ENCODE data around the gene CDYL2. TPM values are rescaled to one million over a fixed set of nuclear protein-coding genes. Genes with fewer than 3 reads are reported as not detected.
"Not testable (repeated sequence)": the region's sequence is repeated elsewhere in the genome, so short reads cannot be mapped to it uniquely, and the experiment has no call there.

Gene CDYL2
- total RNA-seq, 1 donor from 2014 or later, result 4.5 TPM

DNA sequence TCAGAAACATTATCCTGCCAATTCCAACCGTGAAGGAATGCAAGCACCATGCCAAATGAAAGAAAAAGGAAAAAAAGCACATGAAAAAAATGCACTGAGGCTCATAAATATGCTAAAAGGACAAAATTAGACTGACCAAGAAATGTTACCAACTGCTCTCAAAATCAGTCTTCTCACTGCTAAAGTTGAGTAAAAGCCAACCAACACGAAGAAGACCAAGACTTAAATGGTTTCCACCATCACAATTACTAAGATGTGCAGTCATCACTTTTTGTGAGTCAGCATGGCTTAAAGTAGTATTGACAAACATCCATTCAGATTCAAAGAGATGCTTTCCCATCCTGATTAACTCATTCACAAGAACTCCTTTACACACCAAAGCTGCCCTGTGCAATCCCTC is 16.4 kb downstream of the CDYL2 start:
- DNase-seq (ENCODE audit: low read depth, low spot score), result no peak
- Mint-ChIP-seq H3K4me3 (no peak overlapping the region), H3K9me3 (peaks cover 14% of the 10 kb centered on the region), H3K4me1 (no peaks in the 10 kb centered on the region), H3K27ac (ENCODE audit: unreplicated experiment) (no peak overlapping the region), H3K27me3 (ENCODE audit: low read depth) (peaks cover 18% of the 10 kb centered on the region), H3K36me3 (ENCODE audit: low read depth) (no peaks in the 10 kb centered on the region)
- no peak for TF ChIP-seq CTCF (conservative IDR thresholded peaks at IDR 0.05)

DNA sequence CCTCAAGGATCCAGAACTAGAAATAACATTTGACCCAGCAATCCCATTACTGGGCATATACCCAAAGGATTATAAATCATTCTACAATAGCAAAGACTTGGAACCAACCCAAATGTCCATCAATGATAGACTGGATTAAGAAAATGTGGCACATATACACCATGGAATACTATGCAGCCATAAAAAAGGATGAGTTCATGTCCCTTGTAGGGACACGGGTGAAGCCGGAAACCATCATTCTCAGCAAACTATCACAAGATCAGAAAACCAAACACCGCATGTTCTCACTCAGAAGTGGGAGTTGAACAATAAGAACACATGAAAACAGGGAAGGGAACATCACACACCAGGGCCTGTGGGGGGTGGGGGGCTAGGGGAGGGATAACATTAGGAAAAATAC is 17.8 kb downstream of the CDYL2 start:
- H3K27ac Mint-ChIP-seq (ENCODE audit: unreplicated experiment); DNase-seq (ENCODE audit: low read depth, low spot score); H3K36me3 Mint-ChIP-seq (ENCODE audit: low read depth); H3K4me1 Mint-ChIP-seq; H3K4me3 Mint-ChIP-seq: not testable (repeated sequence)
- peaks cover 19% of the 10 kb centered on the region for H3K9me3 Mint-ChIP-seq
- H3K27me3 Mint-ChIP-seq (ENCODE audit: low read depth), result peaks cover 17% of the 10 kb centered on the region

DNA sequence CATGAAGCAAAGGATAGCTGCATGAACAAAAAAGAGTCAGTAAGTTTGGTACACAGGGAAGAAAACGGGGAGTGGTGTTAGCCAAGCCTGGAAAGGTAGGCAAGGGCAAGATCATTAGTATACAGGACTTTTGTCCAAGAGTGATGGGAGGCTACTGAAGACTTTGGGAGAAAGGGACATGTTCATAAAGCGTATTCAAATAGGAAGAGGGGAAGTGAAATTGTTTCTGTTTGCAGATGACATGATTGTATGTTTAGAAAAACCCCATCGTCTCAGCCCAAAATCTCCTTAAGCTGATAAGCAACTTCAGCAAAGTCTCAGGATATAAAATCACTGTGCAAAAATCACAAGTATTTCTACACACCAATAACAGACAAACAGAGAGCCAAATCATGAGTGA is 19.4 kb downstream of the CDYL2 start:
- H3K27ac Mint-ChIP-seq (ENCODE audit: unreplicated experiment), result no peak overlapping the region
- peaks cover 7% of the 10 kb centered on the region for H3K36me3 Mint-ChIP-seq (ENCODE audit: low read depth)
- peaks cover 10% of the 10 kb centered on the region for H3K27me3 Mint-ChIP-seq (ENCODE audit: low read depth)
- no peak for DNase-seq (ENCODE audit: low read depth, low spot score)
- H3K4me3 Mint-ChIP-seq, result no peak overlapping the region
- peaks cover 23% of the 10 kb centered on the region for H3K9me3 Mint-ChIP-seq
- H3K4me1 Mint-ChIP-seq, result no peaks in the 10 kb centered on the region
- TF ChIP-seq CTCF (conservative IDR thresholded peaks at IDR 0.05), result no peak

GRCh38 chr16:80778703-80779102 is 25.7 kb downstream of the CDYL2 start:
- H3K27me3 Mint-ChIP-seq (ENCODE audit: low read depth), result peaks cover 13% of the 10 kb centered on the region
- H3K4me3 Mint-ChIP-seq, result no peak overlapping the region
- H3K27ac Mint-ChIP-seq (ENCODE audit: unreplicated experiment), result no peak overlapping the region
- peaks cover 12% of the 10 kb centered on the region for H3K9me3 Mint-ChIP-seq
- no peak for TF ChIP-seq CTCF (conservative IDR thresholded peaks at IDR 0.05)
- no peaks in the 10 kb centered on the region for H3K4me1 Mint-ChIP-seq
- DNase-seq (ENCODE audit: low read depth, low spot score), result no peak
- peaks cover 7% of the 10 kb centered on the region for H3K36me3 Mint-ChIP-seq (ENCODE audit: low read depth)

- Mint-ChIP-seq H3K27ac (ENCODE audit: unreplicated experiment) (no peak overlapping the region), H3K27me3 (ENCODE audit: low read depth) (peaks cover 13% of the 10 kb centered on the region), H3K36me3 (ENCODE audit: low read depth) (peaks cover 6% of the 10 kb centered on the region), H3K4me1 (no peaks in the 10 kb centered on the region), H3K9me3 (peaks cover 6% of the 10 kb centered on the region), H3K4me3 (no peak overlapping the region)
- no peak for TF ChIP-seq CTCF (conservative IDR thresholded peaks at IDR 0.05)
- no peak for DNase-seq (ENCODE audit: low read depth, low spot score)
Observed at GRCh38 chr16:80776856-80777255, 27.5 kb downstream of the CDYL2 start.

DNA sequence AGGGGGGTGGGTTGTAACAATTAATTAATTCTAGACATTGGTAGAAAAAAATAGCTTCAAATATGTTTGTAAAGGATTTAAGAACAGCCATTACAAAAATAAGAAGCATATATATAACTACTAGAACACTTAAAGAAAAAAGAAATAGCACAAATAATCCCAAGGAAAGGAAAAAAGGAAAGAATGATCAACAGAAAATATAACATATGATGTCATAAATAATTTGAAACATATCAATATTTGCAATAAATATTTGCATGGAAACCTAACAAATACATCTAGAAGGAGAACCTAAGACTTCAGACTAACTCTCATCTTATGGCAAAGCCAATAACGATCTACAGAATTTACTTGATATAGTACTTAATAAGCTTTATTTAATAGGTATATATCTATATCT is 28.9 kb downstream of the CDYL2 start:
- peaks cover 3% of the 10 kb centered on the region for H3K36me3 Mint-ChIP-seq (ENCODE audit: low read depth)
- H3K4me1 Mint-ChIP-seq, result no peaks in the 10 kb centered on the region
- H3K27me3 Mint-ChIP-seq (ENCODE audit: low read depth), result peaks cover 13% of the 10 kb centered on the region
- H3K4me3 Mint-ChIP-seq, result no peak overlapping the region
- DNase-seq (ENCODE audit: low read depth, low spot score), result no peak
- TF ChIP-seq CTCF (conservative IDR thresholded peaks at IDR 0.05), result no peak
- peaks cover 3% of the 10 kb centered on the region for H3K9me3 Mint-ChIP-seq
- H3K27ac Mint-ChIP-seq (ENCODE audit: unreplicated experiment), result no peak overlapping the region

Measured in neural crest cell (in vitro differentiated cells).